HG02642 (cell line): ENCODE measurements around the gene ZNF516.

Experiments used
- ATAC-seq: cut with Tn5 transposase; IDR thresholded peaks from one replicate; pipeline ENCODE4 v1.9.1; 2021; ENCODE audit warnings: mild to moderate bottlenecking; ENCODE audit not compliant: unreplicated experiment, poor library complexity

The ZNF516 gene

DNA sequence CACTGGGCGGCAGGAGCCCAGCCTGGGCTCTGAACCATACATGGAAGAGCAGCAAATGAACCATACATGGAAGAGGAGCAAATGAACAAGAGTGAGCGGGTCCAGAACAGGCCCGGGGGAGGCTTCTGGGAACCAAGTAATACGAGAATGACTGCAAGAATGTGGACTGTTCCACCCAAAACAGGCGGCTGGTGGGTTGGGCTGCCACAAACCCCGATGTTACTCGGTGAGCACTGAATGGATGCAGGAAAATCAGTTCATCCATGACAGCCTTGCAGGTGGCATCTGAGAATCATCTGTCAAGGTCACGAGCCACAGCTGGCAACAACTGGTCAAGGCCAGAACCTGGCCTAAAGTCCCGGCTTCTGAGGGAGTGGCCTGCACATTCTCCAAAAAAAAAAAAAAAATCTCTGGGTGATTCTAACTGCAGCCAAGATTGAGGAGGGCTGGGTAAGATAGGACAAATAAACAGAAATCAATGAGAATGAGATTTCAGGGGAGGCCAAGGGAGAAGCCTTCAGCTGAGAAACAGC, 106.1 kb downstream of the ZNF516 start:
- no peak for ATAC-seq

DNA sequence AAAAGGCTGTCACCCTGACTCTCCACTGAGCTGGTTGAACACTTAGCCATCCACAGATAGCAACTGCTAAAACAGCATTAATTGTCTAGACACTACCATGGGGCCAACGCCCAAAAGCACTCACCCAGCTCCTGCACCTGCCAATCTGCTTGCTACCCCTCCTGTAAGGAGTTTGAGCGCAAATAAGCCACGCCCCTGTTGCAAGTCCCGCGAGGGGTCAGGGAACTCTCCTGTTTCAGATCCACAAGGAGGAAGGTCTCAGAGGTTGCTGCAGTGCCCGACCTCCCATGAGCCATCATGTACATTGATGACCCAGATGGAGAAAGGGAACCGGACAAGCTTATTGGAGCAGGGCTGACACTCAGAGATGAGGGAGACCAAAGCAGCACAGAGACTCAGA, 106.8 kb downstream of the ZNF516 start:
- no peak for ATAC-seq

- no peak for ATAC-seq
Observed at GRCh38 chr18:76387608-76388007, 107.4 kb downstream of the ZNF516 start.

GRCh38 chr18:76386886-76387285, 108.2 kb downstream of the ZNF516 start:
- ATAC-seq: no peak

GRCh38 chr18:76386071-76386470, 109.0 kb downstream of the ZNF516 start:
- no peak for ATAC-seq

- no peak for ATAC-seq
Observed at GRCh38 chr18:76385681-76385975, 109.4 kb downstream of the ZNF516 start.

DNA sequence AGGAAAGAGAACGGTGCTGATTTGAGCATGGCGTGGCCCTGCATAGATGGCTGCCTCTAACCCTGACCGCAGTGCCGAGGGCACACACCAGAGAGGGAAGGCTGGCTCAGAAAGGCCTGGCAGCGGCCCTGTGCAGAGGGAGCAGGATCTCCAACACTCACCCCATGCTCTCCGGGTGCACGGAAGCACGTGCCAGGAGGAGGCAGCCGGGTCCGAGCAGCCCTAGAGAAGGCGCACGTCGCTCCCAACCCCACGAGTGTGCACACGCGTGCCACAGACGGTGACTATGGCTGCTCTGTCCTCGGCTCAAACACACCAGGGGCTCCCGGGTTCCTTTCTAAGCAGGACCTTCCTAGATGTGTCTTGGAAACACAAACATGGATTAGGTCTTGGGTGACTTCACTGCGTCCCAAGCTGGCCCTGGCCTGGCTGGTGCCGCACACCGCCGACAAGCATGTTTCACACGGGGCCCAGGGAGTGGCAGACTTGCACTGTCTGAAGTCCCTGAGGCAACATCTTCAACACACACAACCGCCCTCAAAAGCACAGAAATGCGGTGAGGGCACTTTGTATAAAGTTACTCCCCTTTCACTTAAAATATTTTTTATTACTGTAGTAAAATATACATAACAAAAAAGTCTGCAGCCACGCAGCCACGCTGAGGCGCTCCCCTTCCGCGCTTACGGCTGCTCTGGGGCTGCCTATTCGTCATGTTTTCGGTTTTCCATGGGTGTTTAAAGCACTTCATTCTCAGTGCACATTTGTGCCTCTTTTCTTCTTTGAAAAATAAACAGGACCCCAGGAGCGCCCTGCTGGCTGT, 110.0 kb downstream of the ZNF516 start:
- ATAC-seq: no peak

DNA sequence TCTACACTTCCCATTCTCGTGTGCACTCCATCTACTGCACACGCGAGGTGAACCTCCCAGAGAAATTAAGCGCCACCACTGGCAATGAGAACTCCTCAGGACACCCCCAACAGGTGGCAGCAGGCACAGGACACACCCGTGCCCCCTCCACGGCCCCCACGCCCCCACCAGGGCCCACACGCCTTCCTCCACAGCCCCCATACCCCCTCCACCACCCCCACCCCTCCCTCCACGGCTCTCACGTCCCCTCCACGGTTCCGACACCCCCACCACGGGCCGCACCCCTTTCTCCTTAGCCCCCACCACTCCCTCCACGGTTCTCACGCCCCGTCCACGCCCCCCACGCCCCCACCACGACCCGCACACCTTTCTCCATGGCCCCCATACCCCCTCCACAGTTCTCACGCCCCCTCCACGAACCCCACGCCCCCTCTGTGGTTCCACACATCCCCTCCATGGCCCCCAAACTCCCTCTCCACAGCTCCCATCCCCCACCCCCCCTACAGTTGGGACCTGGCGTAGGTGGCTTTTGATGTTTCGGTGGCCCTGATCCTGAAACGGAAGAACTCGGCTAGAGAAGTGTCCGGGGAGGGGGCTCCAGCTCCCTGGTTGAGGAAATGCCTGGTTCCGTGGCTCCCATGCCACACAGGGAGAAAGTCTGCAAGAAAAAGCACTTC, 110.8 kb downstream of the ZNF516 start:
- ATAC-seq: no peak

DNA sequence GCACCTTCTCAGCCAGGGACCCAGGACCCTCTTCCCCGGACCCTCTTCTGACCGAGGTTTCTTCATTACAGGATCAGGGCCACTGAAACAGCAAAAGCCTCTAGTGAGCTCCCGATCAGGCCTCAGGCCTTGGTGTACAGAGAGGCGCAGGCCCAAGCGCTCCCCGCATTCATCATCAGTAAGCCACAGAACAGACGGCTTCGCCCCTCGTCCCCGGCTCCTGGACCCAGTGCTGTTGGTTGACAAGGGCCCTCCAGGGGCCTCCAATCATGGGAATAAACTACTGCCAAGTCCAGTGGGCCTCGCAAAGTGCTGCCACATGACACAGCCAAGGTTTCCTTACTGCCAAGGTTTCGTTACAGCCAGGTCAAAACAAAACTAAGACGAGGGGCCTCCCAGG, 111.4 kb downstream of the ZNF516 start:
- no peak for ATAC-seq

DNA sequence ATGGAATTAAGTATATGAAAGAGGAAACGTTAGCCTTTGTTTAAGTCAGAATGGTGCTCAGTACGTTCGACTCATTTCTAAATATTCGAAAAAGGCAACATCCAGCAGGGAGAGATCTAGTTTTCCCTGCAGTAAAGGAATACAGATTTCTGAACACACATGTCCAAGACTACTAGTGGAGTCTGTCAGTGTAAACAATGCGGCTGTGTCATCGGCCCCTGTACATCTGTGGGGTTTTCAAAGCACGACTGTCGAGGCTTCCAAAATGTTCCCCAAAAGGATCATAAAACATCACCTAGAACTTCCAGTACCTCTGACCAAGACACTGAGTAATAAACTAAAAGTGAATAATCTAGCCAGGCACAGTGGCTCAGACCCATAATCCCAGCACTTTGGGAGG, 112.8 kb downstream of the ZNF516 start:
- ATAC-seq: no peak

DNA sequence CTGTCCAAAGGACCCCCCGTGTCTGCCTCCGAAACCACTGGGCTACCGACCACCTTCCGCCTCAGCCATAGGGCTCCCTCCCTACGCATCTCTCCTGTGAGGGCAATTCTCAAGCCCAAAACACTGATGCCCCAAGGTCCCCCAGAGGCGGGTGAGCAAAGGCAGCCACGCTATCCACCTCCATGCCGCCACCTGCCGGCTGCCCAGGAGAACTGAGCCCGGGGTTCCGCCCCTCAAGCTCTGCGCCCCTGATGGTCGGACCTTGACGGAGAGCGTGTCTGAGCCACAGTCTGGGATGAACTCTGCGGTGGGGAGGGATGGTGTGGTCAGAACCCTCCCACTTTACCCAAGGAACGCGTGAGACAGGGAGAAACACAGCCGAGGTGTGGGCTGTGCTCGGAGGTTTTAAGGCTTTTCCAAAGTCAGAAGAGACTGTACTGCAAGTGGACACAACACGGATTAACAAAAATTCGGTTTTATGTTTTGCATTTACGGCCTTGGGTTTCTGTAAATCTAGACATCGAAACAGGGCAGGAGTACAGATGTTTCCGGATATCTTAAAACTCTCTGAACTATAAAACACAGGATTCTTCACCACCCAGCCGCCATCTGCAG, 114.1 kb downstream of the ZNF516 start:
- no peak for ATAC-seq

DNA sequence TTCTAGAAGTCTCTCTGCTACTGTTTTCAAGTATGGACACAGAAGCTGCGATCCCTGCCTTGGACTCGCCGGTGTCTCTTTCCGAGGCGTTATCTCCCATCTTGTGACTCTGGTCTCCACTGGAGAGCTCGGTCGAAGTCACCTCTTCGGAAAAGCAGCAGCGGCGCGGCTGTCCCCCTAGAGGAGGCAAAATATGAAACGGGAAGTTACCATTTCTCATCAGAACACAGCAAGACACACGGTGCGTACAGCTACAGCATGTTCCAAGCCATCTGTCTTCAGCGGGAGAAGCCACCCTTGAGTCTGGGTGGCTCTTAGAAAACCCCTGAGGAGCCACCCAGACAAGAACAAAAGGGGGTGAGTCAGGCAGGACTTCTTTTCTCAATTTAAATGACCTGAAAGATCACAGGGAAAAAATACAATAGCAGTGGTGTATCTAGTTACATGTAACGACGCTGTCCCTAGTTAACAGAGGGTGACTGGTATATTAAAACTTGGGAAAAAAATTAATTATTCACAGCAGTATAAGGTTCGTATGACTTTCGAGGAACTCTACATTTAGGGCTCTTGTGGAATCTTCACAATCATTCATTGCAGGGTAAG, 114.8 kb downstream of the ZNF516 start:
- no peak for ATAC-seq

DNA sequence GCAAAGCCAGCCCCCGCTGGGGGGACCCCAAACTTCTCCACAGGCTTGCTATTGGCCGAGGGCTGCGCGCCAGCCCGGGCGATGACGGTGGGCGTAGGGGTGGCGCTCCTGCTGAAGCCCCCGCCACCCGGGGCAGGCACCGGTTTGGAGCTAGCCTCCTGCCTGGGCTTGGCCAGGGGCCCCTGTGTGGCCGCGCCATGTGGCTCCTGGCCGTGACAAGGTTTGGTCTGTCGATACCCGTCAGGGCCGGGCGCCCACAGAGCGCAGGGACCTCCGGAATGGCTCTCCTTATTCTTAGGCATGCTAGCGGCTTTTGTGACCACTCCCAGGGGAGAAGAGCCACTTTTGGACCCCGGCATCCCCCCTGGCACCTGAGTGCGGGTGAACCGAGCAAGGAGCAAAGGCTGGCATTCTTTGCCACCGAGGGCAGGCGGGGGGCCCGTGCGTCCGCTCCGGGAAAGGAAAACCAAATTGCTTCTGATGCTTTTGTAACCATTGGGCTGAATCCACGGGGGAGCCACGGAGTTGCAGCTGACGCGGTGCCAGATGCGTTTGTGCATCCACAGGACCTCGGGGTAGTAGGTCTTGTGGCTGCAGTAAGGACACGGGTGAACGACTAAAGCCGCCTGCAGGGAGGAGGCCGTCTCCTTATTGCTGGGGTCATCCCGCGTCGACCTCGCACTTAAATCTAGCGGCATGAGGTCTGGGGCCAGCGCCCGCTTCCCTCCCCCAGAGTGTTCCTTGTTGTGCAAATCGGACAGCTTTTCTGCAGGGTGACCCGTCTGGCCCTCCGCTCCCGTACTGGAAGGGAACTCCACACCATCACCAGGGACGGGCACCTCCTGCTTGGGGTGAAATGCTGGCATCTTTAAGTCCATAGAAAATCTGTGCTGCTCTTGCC, 115.6 kb downstream of the ZNF516 start:
- ATAC-seq: no peak

DNA sequence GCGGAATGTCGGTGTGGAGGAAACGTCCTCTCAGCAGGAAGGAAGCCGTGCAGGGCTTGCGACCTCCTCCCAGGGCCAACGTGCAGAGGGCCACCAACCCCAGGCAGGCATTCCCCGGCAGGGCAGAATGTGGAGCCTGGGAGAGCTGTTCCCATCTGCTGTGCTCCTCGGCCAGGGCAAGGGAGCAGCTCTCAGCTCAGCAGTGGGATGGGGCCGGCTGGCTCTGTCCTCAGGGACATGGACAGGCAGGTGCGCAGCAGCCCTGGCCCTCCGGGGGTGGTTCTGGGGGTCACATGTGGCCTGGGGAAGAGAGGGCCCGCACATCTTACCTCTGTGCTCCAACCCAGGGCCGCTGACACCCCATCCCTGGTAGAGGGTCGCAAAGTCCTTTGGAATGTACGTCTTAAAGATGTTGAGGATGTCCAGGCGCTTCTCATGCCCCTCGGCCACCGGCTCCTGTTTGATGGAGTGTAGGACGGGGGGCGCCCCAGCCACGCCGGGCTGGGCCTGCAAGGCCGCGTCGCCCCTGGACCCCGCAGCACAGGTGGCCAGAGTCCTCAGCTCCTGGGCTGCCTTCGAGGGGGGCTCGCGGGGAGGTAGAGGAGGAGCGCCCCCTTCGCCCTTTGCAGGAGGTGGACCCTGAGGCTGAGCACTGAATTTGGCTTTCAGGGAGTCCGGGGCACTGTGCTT, 116.4 kb downstream of the ZNF516 start:
- no peak for ATAC-seq

- no peak for ATAC-seq
Observed at GRCh38 chr18:76377359-76377756, 117.7 kb downstream of the ZNF516 start.

GRCh38 chr18:76376668-76377358, 118.2 kb downstream of the ZNF516 start:
- ATAC-seq: no peak

DNA sequence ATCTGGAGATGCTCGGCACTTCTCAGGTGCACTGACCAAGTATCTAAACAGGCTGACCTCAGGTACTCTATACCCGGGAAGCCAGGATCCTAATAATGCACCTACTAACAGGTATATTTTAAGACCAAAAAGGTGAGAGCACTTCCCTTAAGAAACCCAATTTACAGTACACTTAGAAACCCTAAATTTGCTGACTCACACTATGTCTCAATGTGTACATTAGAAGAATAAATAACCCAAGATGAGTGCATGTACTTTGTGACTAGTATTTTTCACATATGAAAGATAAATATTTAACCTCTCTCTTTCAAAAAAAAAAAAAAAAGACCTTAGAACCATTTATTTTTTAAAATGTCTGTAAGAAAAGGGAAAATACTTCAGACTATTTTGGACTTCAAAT, 118.8 kb downstream of the ZNF516 start:
- no peak for ATAC-seq

- peak; percentile 80 for ATAC-seq
Observed at GRCh38 chr18:76374330-76375281, 120.4 kb downstream of the ZNF516 start.
